Pancreas (tissue), 10 donors: ENCODE results near the gene APOA4. TPM values are rescaled to one million over a fixed set of nuclear protein-coding genes. Genes with fewer than 3 reads are reported as not detected.
A peak's percentile ranks its signal among the peaks of the same experiment; 100 is the strongest.

Experiments used
- ATAC-seq, 4 donors: fragments of 200-7000 bp; cut with Tn5 transposase; one replicate each; pipeline versions ENCODE4 v1.8.0 to v1.9.1; 2020; ENCODE audit warnings: mild to moderate bottlenecking in 4 of 4, moderate library complexity in 4 of 4
- DNase-seq, 6 donors: peaks; one replicate each; pipeline ENCODE4 v3.0.0-alpha.2; 2020
- FAIRE-seq: peaks from 2 replicates; lab custom pipeline; 2012; peaks lifted over from hg19 to GRCh38; lab: Jason Lieb, UNC
- H3K27ac ChIP-seq, 4 donors: fragments of 200-600 bp; sonication (generic); 1 replicate in 3 of 4; 2 replicates in 1 of 4; pipeline versions ENCODE4 v1.5.0 to v1.8.0; 2020
- H3K27me3 ChIP-seq, 4 donors: fragments of 200-600 bp; one replicate each; pipeline ENCODE4 v1.8.0; 2021
- H3K36me3 ChIP-seq, 3 donors: fragments of 200-600 bp; sonication (generic) in 1 of 3; one replicate each; pipeline versions ENCODE4 v1.5.0 to v1.8.0; 2020 to 2021
- H3K4me1 ChIP-seq, 3 donors: fragments of 200-600 bp; one replicate each; pipeline ENCODE4 v1.8.0; 2021
- H3K4me3 ChIP-seq, 4 donors: fragments of 200-600 bp; sonication (generic) in 2 of 4; one replicate each; pipeline versions ENCODE4 v1.5.0 to v1.8.0; 2020 to 2021
- H3K9me3 ChIP-seq, 4 donors: fragments of 200-600 bp; one replicate each; pipeline ENCODE4 v1.8.0; 2021
- whole genome bisulfite sequencing, 2 donors: extraction: QIAGEN DNeasy Blood & Tissue Kit; methylation state at CpG; one replicate each; pipeline ENCODE4 v1.1.7; 2013; 5-methylcytosine and 5-hydroxymethylcytosine counted together
- intact Hi-C, 3 donors: fragments of 100-400 bp; cut with DNase I; formaldehyde crosslinking; loops; one replicate each; pipeline versions ENCODE4 v1.11.1 to v1.14.2; 2022
- polyA plus RNA-seq, 2 donors: library from polyadenylated mRNA; stranded (reverse); fragments of 200-250 nt; gene quantifications; one replicate each; pipeline ENCODE4 v1.2.3, GENCODE V29; 2013
- total RNA-seq, 6 donors: library from RNA; stranded (reverse); fragmentation: NEBNext Ultra II Directional in 4 of 6; extraction: Animal tissue kit (Norgen Biotek cat#: 25700) in 4 of 6; gene quantifications; one replicate each; pipeline versions ENCODE4 v1.2.1 to v1.2.4, GENCODE V29; 2021 to 2023
- TF ChIP-seq, protein P1 (sequence below), 4 donors: fragments of 200-600 bp; sonication (generic) in 3 of 4; IDR thresholded peaks; one replicate each; pipeline versions ENCODE4 v1.5.0 to v1.8.0; 2021; ENCODE audit warnings: antibody characterized with exemption in 4 of 4
- donor health status: healthy with polysubstance abuse.
- donor health status: DM: no; HTN: no; CAD: no; lungs with moderate emphysema.
- donor health status: DM: no; HTN: no; CAD: no.
- donor health status: control.
- donor health status: control.
- donor health status: Bipolar disorder and iron deficiency.
- donor health status: DM: yes; HTN: yes; CAD: no.
- donor health status: DM: no; HTN: no; CAD: no.
- donor health status: DM: no; HTN: no; CAD: no.
- donor health status: DM: yes; HTN: yes; CAD: no.

The APOA4 gene
- total and polyA plus RNA-seq, 8 donors, result 0.33 TPM; not detected in 7

DNA sequence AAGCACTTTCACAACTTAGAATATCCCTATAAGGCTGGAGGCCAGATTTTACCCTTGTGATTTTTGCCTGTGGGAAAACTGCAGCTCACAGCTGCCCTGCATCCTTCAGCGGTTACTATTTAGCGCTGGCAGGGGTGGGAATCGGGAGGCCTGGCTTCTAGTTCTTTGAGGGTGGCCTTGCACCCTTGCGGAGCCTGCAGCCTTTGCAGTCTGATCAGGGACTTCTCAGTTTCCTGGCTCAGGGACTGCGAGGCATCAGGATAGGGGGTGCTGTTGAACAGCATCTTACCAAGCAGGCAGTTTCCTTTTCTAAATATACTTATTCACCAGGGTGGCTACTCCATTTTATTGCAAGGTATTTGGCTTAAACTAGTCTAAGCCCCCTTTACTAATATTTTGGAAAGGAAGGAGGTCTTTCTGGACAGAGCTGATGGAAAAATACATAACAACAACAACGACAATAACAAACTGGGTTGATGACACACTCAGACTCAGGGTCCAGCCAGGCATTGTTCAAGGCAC lies 17.2 kb upstream of the APOA4 start:
- 29 to 38% methylated on average over 6 of the region's 6 CpGs for WGBS, 2 donors

DNA sequence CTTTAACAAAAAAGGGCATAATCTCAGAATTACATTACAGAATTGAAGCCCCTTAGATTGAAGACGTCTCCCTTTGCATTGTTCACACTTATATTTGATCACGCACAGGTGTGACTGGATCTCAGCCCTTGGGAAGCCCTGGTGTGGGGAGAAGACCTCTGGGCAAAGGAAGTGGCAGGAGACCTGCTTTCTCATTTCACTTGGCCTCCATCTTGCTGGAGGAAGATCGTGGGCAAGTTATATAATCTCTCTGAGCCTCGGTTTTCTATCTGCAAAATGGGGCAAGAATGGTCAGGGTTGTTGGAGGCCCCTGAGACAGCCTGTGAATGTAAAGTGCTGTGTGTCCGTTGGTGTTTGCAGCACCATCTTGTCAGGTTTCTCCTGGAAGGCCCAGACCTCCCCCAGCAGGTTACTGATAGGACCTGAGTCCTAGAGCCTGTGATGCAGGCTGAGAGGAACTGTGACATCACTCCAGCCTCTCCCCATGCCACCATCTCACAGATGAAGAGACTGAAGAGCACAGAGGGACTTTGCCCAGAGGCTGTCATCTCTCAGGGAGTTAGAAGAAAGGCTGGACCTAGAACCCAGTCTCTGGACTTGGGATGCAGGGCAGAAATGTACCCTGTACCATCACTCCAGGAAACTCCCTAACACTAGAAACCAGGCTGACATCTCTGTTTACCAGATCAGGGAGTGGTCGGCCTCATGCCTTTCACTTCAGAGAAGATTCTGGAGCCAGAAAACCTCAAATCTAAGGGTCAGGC lies 15.4 kb upstream of the APOA4 start:
- peaks cover 0 to 10% (median 0%) of the 10 kb centered on the region in 3 donors for H3K4me1 ChIP-seq
- DNase-seq, result no peak
- no peak overlapping the region for H3K27ac ChIP-seq
- 74 to 85% methylated on average over 6 of the region's 6 CpGs for WGBS, 2 donors
- FAIRE-seq, result no peak
- intact Hi-C loops, result loop anchor here in 1 of 3 donors (2.0 kb wide), 1 partner anchor 50 kb away; the partner anchor contains the start of gene ZPR1
- TF ChIP-seq, protein P1, sequence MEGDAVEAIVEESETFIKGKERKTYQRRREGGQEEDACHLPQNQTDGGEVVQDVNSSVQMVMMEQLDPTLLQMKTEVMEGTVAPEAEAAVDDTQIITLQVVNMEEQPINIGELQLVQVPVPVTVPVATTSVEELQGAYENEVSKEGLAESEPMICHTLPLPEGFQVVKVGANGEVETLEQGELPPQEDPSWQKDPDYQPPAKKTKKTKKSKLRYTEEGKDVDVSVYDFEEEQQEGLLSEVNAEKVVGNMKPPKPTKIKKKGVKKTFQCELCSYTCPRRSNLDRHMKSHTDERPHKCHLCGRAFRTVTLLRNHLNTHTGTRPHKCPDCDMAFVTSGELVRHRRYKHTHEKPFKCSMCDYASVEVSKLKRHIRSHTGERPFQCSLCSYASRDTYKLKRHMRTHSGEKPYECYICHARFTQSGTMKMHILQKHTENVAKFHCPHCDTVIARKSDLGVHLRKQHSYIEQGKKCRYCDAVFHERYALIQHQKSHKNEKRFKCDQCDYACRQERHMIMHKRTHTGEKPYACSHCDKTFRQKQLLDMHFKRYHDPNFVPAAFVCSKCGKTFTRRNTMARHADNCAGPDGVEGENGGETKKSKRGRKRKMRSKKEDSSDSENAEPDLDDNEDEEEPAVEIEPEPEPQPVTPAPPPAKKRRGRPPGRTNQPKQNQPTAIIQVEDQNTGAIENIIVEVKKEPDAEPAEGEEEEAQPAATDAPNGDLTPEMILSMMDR (IDR thresholded peaks at IDR 0.05), result no peak
- no peaks in the 10 kb centered on the region for H3K27me3 ChIP-seq
- no peak overlapping the region for H3K4me3 ChIP-seq
- H3K9me3 ChIP-seq, result no peaks in the 10 kb centered on the region
- no peaks in the 10 kb centered on the region for H3K36me3 ChIP-seq
- no peak for ATAC-seq

More for the DNA sequence above, 17.2 kb upstream of the APOA4 start:
- Histone ChIP-seq H3K36me3 (peaks cover 0 to 7% (median 0%) of the 10 kb centered on the region in 3 donors), H3K4me1 (peaks cover 0 to 7% (median 0%) of the 10 kb centered on the region in 3 donors), H3K27me3 (no peaks in the 10 kb centered on the region), H3K9me3 (no peaks in the 10 kb centered on the region), H3K4me3 (no peak overlapping the region), H3K27ac (no peak overlapping the region)
- TF ChIP-seq, protein P1 (IDR thresholded peaks at IDR 0.05), result no peak
- no peak for DNase-seq
- no peak for FAIRE-seq
- intact Hi-C loops, result no loop called here
- ATAC-seq, result no peak

- Histone ChIP-seq H3K27ac (no peak within 1 kb of the TSS), H3K4me1 (peaks cover 0 to 10% (median 0%) of the 10 kb centered on the region in 3 donors), H3K27me3 (no peaks in the 10 kb centered on the region), H3K36me3 (no peaks in the 10 kb centered on the region), H3K9me3 (no peaks in the 10 kb centered on the region), H3K4me3 (no peak within 1 kb of the TSS)
- TF ChIP-seq, protein P1 (IDR thresholded peaks at IDR 0.05), result no peak
- WGBS, 2 donors, result 77 to 78% methylated on average over 18 to 19 of the region's 19 CpGs
- FAIRE-seq (no peak), ATAC-seq (no peak), DNase-seq (peak in 1 of 6 donors; percentile 69)
- intact Hi-C loops, result loop anchor here in 1 of 3 donors (2.0 kb wide), 1 partner anchor 49 kb away; the partner anchor contains the start of gene ZPR1
Observed at GRCh38 chr11:116837231-116838091, 14.4 kb upstream of the APOA4 start, which contains the start of gene APOA1. TSS of gene APOA1 (minus strand) at chr11:116837622. CDS start at chr11:116837387, 235 bp downstream.

- no peak overlapping the region for H3K4me3 ChIP-seq
- WGBS, 2 donors, result 82 to 83% methylated on average over 7 of the region's 7 CpGs
- peaks cover 0 to 10% (median 6%) of the 10 kb centered on the region in 3 donors for H3K4me1 ChIP-seq
Observed at GRCh38 chr11:116836632-116836991, 13.5 kb upstream of the APOA4 start.

More at GRCh38 chr11:116836632-116836991, 13.5 kb upstream of the APOA4 start:
- intact Hi-C loops, result no loop called here
- Histone ChIP-seq H3K9me3 (no peaks in the 10 kb centered on the region), H3K36me3 (no peaks in the 10 kb centered on the region), H3K27me3 (no peaks in the 10 kb centered on the region), H3K27ac (no peak overlapping the region)
- no peak for ATAC-seq
- TF ChIP-seq, protein P1 (IDR thresholded peaks at IDR 0.05), result no peak
- peak in 1 of 6 donors; percentile 63 for DNase-seq
- no peak for FAIRE-seq
